OCI-LY1 (cell line): ENCODE data around the gene ARHGAP10.

Experiments
- H2AFZ ChIP-seq: fragments of 200-600 bp; sonication (generic), shearing (Covaris generic); 2 replicates; pipeline ENCODE4 v1.6.0; 2014; ENCODE audit warnings: antibody characterized with exemption, mild to moderate bottlenecking, low read length
- H3F3A ChIP-seq: fragments of 200-600 bp; sonication (generic), shearing (Covaris generic); 2 replicates; pipeline ENCODE4 v1.6.0; 2014; ENCODE audit warnings: mild to moderate bottlenecking, antibody characterized with exemption, low read length, moderate library complexity; ENCODE audit not compliant: insufficient read depth
- H3K27ac ChIP-seq: fragments of 200-600 bp; sonication (generic); 2 replicates; pipeline ENCODE4 v1.5.1; 2014; ENCODE audit warnings: low read length, mixed run types, mild to moderate bottlenecking, low read depth; ENCODE audit not compliant: poor library complexity, severe bottlenecking
- H3K27me3 ChIP-seq: fragments of 200-600 bp; sonication (generic); 2 replicates; pipeline ENCODE4 v1.6.0; 2014; ENCODE audit warnings: antibody characterized with exemption, mild to moderate bottlenecking, low read length, moderate library complexity; ENCODE audit not compliant: insufficient read depth
- H3K36me3 ChIP-seq: fragments of 200-600 bp; sonication (generic); 2 replicates; pipeline ENCODE4 v1.6.1; 2014; ENCODE audit warnings: mild to moderate bottlenecking, antibody characterized with exemption, low read length, moderate library complexity, mixed read lengths; ENCODE audit not compliant: insufficient read depth
- H3K4me1 ChIP-seq: fragments of 200-600 bp; sonication (generic); 2 replicates; pipeline ENCODE4 v1.5.1; 2014; ENCODE audit warnings: mild to moderate bottlenecking, low read length, moderate library complexity; ENCODE audit not compliant: insufficient read depth, severe bottlenecking
- H3K4me2 ChIP-seq: fragments of 200-600 bp; sonication (generic), shearing (Covaris generic); 2 replicates; pipeline ENCODE4 v1.6.1; 2014; ENCODE audit warnings: low read length
- H3K4me3 ChIP-seq: fragments of 200-600 bp; sonication (generic); 2 replicates; pipeline ENCODE4 v1.5.1; 2014; ENCODE audit warnings: low read length, low read depth, mild to moderate bottlenecking, mixed read lengths; ENCODE audit not compliant: poor library complexity, severe bottlenecking
- H3K79me2 ChIP-seq: fragments of 200-600 bp; shearing (Covaris generic); 2 replicates; pipeline ENCODE4 v1.6.1; 2016; ENCODE audit warnings: mixed run types, low read length, mixed read lengths; ENCODE audit not compliant: insufficient read depth
- H3K9ac ChIP-seq: fragments of 200-600 bp; sonication (generic), shearing (Covaris generic); 2 replicates; pipeline ENCODE4 v1.6.1; 2014; ENCODE audit warnings: mild to moderate bottlenecking, low read length, mixed read lengths
- H3K9me2 ChIP-seq: fragments of 200-600 bp; sonication (generic), shearing (Covaris generic); 2 replicates; pipeline ENCODE4 v1.6.1; 2014; ENCODE audit warnings: low read depth, mild to moderate bottlenecking, low read length, mixed read lengths
- H3K9me3 ChIP-seq: fragments of 200-600 bp; shearing (Covaris generic); 2 replicates; pipeline ENCODE4 v1.6.1; 2014; ENCODE audit warnings: low read length, mixed read lengths
- H4K20me1 ChIP-seq: fragments of 200-600 bp; sonication (generic), shearing (Covaris generic); 2 replicates; pipeline ENCODE4 v1.6.0; 2016; ENCODE audit warnings: mild to moderate bottlenecking, low read length; ENCODE audit not compliant: insufficient read depth
- EZH2 ChIP-seq: fragments of 200-600 bp; sonication (generic), shearing (Covaris generic); IDR thresholded peaks from 2 replicates; pipeline ENCODE4 v1.8.0; 2017; ENCODE audit warnings: borderline replicate concordance, mixed run types, mild to moderate bottlenecking, antibody characterized with exemption, low read length, moderate library complexity, mixed read lengths
- TF ChIP-seq, protein P1 (sequence below): fragments of 200-600 bp; sonication (generic), shearing (Covaris generic); IDR thresholded peaks from 2 replicates; pipeline ENCODE4 v1.5.1; 2017; ENCODE audit warnings: mild to moderate bottlenecking, antibody characterized with exemption, low read length, moderate library complexity, mixed read lengths

ARHGAP10 gene

DNA sequence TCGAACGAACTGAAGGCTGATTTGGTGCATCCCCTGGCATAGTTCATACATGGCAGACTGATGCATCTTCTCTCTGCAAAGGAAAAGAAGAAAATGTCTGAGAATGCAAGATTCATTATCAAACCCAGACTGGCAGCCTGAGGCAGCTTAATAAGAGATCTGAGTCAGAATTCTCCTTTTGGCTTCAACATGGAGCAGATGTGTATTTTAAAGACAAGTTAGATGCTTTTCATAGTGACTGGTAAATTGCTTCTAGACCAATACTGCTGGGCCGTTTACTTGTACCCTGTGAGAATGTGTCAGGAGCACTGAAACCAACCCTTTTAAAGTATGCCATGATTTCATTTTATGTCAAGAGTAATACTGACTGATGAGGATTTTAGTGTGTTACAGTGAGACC, 388.3 kb downstream of the ARHGAP10 start:
- no peaks in the 10 kb centered on the region for H3K36me3 ChIP-seq
- H3K9ac ChIP-seq, result no peak overlapping the region
- TF ChIP-seq, protein P1, sequence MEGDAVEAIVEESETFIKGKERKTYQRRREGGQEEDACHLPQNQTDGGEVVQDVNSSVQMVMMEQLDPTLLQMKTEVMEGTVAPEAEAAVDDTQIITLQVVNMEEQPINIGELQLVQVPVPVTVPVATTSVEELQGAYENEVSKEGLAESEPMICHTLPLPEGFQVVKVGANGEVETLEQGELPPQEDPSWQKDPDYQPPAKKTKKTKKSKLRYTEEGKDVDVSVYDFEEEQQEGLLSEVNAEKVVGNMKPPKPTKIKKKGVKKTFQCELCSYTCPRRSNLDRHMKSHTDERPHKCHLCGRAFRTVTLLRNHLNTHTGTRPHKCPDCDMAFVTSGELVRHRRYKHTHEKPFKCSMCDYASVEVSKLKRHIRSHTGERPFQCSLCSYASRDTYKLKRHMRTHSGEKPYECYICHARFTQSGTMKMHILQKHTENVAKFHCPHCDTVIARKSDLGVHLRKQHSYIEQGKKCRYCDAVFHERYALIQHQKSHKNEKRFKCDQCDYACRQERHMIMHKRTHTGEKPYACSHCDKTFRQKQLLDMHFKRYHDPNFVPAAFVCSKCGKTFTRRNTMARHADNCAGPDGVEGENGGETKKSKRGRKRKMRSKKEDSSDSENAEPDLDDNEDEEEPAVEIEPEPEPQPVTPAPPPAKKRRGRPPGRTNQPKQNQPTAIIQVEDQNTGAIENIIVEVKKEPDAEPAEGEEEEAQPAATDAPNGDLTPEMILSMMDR, result no peak
- no peak for TF ChIP-seq EZH2
- no peak overlapping the region for H3K4me2 ChIP-seq
- no peaks in the 10 kb centered on the region for H3K9me2 ChIP-seq
- H3K4me3 ChIP-seq, result no peak overlapping the region
- peaks cover 33% of the 10 kb centered on the region for H3K4me1 ChIP-seq
- H4K20me1 ChIP-seq, result no peaks in the 10 kb centered on the region
- no peak overlapping the region for H2AFZ ChIP-seq
- H3K79me2 ChIP-seq, result no peaks in the 10 kb centered on the region
- no peaks in the 10 kb centered on the region for H3F3A ChIP-seq
- no peaks in the 10 kb centered on the region for H3K27me3 ChIP-seq
- H3K9me3 ChIP-seq, result peaks cover 6% of the 10 kb centered on the region; the same call in 1 of the 2 replicates
- H3K27ac ChIP-seq, result no peak overlapping the region
